A549 treated with DMSO at 1 μM for 4 hours (cell line): ENCODE results near the gene OR2V1. TPM values are rescaled to one million over a fixed set of nuclear protein-coding genes. Genes with fewer than 3 reads are reported as not detected.

Source experiments
- total RNA-seq: library from RNA; stranded (reverse); fragments of 200-300 nt; extraction: Qiagen RNA extraction; gene quantifications from 5 replicates; pipeline ENCODE4 v1.2.3, GENCODE V29; 2022; ENCODE audit warnings: low read depth

OR2V1 gene, protein sequence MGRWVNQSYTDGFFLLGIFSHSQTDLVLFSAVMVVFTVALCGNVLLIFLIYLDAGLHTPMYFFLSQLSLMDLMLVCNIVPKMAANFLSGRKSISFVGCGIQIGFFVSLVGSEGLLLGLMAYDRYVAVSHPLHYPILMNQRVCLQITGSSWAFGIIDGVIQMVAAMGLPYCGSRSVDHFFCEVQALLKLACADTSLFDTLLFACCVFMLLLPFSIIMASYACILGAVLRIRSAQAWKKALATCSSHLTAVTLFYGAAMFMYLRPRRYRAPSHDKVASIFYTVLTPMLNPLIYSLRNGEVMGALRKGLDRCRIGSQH
- not detected in 5 replicates for total RNA-seq

DNA sequence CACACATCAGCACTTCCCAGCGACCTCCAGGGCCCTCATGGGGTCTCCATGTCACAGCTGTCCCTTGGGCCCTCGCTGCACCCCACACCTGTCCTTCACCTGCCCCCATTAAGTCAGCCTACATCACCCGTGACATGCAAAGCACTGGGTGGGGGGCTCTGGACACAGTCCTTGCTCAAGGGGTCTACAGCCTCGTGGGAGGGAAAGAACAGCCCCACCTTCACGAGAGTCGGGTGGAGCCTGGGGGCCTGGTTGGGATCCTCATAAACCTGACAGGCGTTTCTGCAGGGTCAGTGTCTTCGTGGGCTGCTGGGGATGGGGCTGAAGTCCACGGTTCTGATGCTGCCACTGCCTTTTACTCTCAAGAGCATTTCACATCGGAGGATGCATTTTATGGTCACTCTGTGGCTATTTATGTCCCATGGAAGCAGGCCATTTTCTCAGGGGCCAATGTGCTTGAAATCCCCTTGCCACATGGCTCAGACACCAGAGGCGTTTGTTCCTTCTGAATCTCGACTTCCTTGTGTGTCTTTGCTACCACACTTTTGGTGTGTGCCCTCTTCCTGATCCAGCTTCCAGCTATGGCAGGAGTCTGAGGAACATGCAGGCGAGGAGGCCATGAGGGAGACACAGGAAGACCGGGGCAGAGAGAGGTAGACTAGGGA is at the start of gene OR2V1:
Gene OR2V1, minus strand, starts transcription at position 338 of the 665 bp plus-strand sequence. CDS start 5,865 bp downstream, outside the sequence.

DNA sequence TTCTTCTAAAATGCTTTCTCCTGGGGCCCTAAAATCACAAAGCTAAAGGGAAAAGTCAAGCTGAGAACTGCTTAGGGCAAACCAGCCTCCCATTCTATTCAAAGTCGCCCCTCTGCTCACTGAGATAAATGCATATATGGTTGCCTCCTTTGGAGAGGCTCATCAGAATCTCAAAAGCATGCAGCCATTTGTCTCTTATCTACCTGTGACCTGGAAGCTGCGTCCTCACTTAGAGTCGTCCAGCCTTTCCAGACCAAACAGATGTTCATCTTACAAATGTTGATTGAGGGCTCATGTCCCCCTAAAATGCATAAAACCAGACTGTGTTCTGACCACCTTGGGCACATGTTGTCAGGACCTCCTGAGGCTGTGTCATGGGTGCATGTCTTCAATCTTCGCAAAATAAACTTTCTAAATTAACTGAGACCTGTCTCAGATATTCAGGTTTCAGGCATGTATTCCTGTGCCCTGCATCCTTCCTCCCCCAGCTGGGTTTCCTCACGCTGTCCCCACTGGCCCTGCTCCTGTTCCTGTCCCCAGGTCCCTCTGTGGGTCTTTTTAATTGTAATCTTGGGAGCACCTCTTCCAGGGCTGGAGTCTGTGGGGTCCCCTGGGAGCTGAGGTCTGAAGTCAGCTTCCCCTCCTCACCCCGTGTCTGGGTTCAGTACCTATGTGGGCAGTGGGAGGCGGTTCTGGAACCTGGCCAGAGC is 16.1 kb upstream of the OR2V1 start, which contains the start of gene OR2V2:
Gene OR2V2, plus strand, starts transcription at position 660 of the 710 bp plus-strand sequence. CDS start 7,357 bp downstream, outside the sequence.

Other genes starting within 250 kb of the OR2V1 start
- not detected in 5 replicates for gene BTNL8, start 232.0 kb downstream of the OR2V1 start, total RNA-seq
- not detected in 5 replicates for gene BTNL3, start 142.3 kb downstream of the OR2V1 start, total RNA-seq
- 0.81 to 1.4 TPM (median 0.87 TPM) in 5 replicates for gene BTNL9, start 90.9 kb downstream of the OR2V1 start, total RNA-seq
- gene OR2V2, start 16.4 kb upstream of the OR2V1 start, total RNA-seq: not detected in 5 replicates
- 26.8 to 44.6 TPM (median 39.3 TPM) in 5 replicates for gene TRIM7, start 74.0 kb upstream of the OR2V1 start, total RNA-seq
- gene TRIM41, start 92.1 kb upstream of the OR2V1 start, total RNA-seq: 22.2 to 31.2 TPM (median 27.6 TPM) in 5 replicates
- 3,029 to 4,315 TPM (median 3,357 TPM) in 5 replicates for gene RACK1, start 112.7 kb upstream of the OR2V1 start, total RNA-seq
- gene TRIM52, start 130.0 kb upstream of the OR2V1 start, total RNA-seq: 6.5 to 8.6 TPM (median 7.6 TPM) in 5 replicates
- not detected in 5 replicates for gene OR4F3, start 236.1 kb upstream of the OR2V1 start, total RNA-seq